HG03442 (cell line): Measurements from ENCODE around the gene GPRC5D.

ENCODE experiments used
- ATAC-seq: cut with Tn5 transposase; IDR thresholded peaks from one replicate; pipeline ENCODE4 v1.9.1; 2021; ENCODE audit warnings: mild to moderate bottlenecking, moderate library complexity; ENCODE audit not compliant: unreplicated experiment

The GPRC5D gene

GRCh38 chr12:12979731-12980259 lies 27.8 kb upstream of the GPRC5D start:
- ATAC-seq = no peak

GRCh38 chr12:12979126-12979525 lies 27.2 kb upstream of the GPRC5D start:
- ATAC-seq = no peak

GRCh38 chr12:12977231-12977630 lies 25.3 kb upstream of the GPRC5D start:
- no peak for ATAC-seq

- ATAC-seq = no peak
These were observed 24.4 kb upstream of the GPRC5D start for GRCh38 chr12:12976366-12976765.

- no peak for ATAC-seq
These were observed 23.5 kb upstream of the GPRC5D start for GRCh38 chr12:12975322-12976077.

GRCh38 chr12:12974211-12974610 lies 22.2 kb upstream of the GPRC5D start:
- no peak for ATAC-seq

GRCh38 chr12:12973019-12973418 lies 21.0 kb upstream of the GPRC5D start:
- ATAC-seq = no peak

- ATAC-seq = no peak
These were observed 13.9 kb upstream of the GPRC5D start for GRCh38 chr12:12965836-12966235.

- no peak for ATAC-seq
These were observed 12.3 kb upstream of the GPRC5D start for GRCh38 chr12:12964255-12964654.

GRCh38 chr12:12960639-12961209 lies 8.8 kb upstream of the GPRC5D start:
- ATAC-seq = no peak

GRCh38 chr12:12958886-12959285 lies 6.9 kb upstream of the GPRC5D start:
- no peak for ATAC-seq

- no peak for ATAC-seq
These were observed 3.1 kb upstream of the GPRC5D start for GRCh38 chr12:12954878-12955625.

- no peak for ATAC-seq
These were observed 2.4 kb upstream of the GPRC5D start for GRCh38 chr12:12954356-12954755.

- no peak for ATAC-seq
These were observed 466 bp downstream of the GPRC5D start for GRCh38 chr12:12951504-12951903.

- ATAC-seq = no peak
These were observed 4.1 kb downstream of the GPRC5D start for GRCh38 chr12:12947902-12948301.

GRCh38 chr12:12946686-12947355 lies 5.1 kb downstream of the GPRC5D start:
- no peak for ATAC-seq

- no peak for ATAC-seq
These were observed 6.4 kb downstream of the GPRC5D start for GRCh38 chr12:12945591-12945990.

- ATAC-seq = no peak
These were observed 8.2 kb downstream of the GPRC5D start for GRCh38 chr12:12943586-12944260.

- ATAC-seq = no peak
These were observed 10.3 kb downstream of the GPRC5D start for GRCh38 chr12:12941450-12942350.

- ATAC-seq = no peak
These were observed 12.1 kb downstream of the GPRC5D start for GRCh38 chr12:12939888-12940287.
